Immature natural killer cell (primary cell): ENCODE measurements around the gene CCNL1. TPM values are rescaled to one million over a fixed set of nuclear protein-coding genes. Genes with fewer than 3 reads are reported as not detected.
"Not testable (repeated sequence)": the region's sequence is repeated elsewhere in the genome, so short reads cannot be mapped to it uniquely, and the experiment has no call there.

ENCODE experiments used
- DNase-seq, 3 donors: peaks; one replicate each; pipeline ENCODE4 v3.0.0; 2022; ENCODE audit warnings: mixed read lengths in 1 of 3
- H3K27ac Mint-ChIP-seq, 6 donors: one replicate each; pipeline ENCODE4 v1.8.0; 2020; ENCODE audit warnings: mixed read lengths in 6 of 6, mild to moderate bottlenecking in 5 of 6, inconsistent platforms in 4 of 6, moderate library complexity in 3 of 6
- H3K27me3 Mint-ChIP-seq, 3 donors: one replicate each; pipeline ENCODE4 v1.8.0; 2020 to 2021; ENCODE audit warnings: low read depth in 3 of 3, mild to moderate bottlenecking in 3 of 3, mixed read lengths in 3 of 3, moderate library complexity in 3 of 3, inconsistent platforms in 1 of 3
- H3K36me3 Mint-ChIP-seq, 3 donors: one replicate each; pipeline ENCODE4 v1.8.0; 2020; ENCODE audit warnings: mixed read lengths in 3 of 3, inconsistent platforms in 2 of 3, mild to moderate bottlenecking in 2 of 3
- H3K4me1 Mint-ChIP-seq, 2 donors: one replicate each; pipeline ENCODE4 v1.8.0; 2020; ENCODE audit warnings: inconsistent platforms in 2 of 2, mild to moderate bottlenecking in 2 of 2, mixed read lengths in 2 of 2, moderate library complexity in 1 of 2
- H3K4me3 Mint-ChIP-seq, 5 donors: one replicate each; pipeline ENCODE4 v1.8.0; 2020; ENCODE audit warnings: mild to moderate bottlenecking in 5 of 5, mixed read lengths in 5 of 5, inconsistent platforms in 3 of 5, moderate library complexity in 3 of 5
- H3K9me3 Mint-ChIP-seq, 6 donors: one replicate each; pipeline ENCODE4 v1.8.0; 2020; ENCODE audit warnings: mild to moderate bottlenecking in 6 of 6, mixed read lengths in 6 of 6, inconsistent platforms in 4 of 6, moderate library complexity in 3 of 6
- polyA plus RNA-seq, 3 donors: library from polyadenylated mRNA; unstranded; fragments of 300-500 nt; fragmentation: Illumina TruSeq; gene quantifications; one replicate each; pipeline ENCODE4 v1.2.3, GENCODE V29; 2021

Gene CCNL1
- polyA plus RNA-seq, 3 donors from 2014 or later = 35.3 to 87.6 (median 44.2) TPM

DNA sequence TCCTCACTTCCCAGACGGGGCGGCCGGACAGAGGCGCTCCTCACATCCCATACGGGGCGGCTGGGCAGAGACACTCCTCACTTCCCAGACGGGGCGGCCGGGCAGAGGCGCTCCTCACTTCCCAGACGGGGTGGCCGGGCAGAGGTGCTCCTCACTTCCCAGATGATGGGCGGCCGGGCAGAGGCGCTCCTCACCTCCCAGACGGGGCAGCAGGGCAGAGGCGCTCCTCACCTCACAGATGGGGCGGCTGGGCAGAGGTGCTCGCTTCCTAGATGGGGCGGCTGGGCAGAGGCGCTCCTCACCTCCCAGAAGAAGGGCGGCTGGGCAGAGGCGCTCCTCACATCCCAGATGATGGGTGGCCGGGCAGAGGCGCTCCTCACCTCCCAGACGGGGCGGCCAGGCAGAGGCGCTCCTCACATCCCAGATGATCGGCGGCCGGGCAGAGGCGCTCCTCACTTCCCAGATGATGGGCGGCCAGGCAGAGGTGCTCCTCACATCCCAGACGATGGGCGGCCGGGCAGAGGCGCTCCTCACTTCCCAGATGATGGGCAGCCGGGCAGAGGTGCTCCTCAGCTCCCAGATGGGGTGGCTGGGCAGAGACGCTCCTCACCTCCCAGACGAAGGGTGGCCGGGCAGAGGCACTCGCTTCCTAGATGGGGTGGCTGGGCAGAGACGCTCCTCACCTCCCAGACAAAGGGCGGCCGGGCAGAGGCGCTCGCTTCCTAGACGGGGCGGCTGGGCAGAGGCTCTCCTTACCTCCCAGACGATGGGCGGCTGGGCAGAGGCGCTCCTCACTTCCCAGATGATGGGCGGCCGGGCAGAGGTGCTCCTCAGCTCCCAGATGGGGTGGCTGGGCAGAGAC lies 18.8 kb upstream of the CCNL1 start:
- Mint-ChIP-seq H3K4me1 (peaks cover 27 to 53% of the 10 kb centered on the region in 2 donors), H3K27ac (peak overlapping the region in 1 of 6 donors; percentile 10), H3K27me3 (peaks cover 8 to 13% (median 13%) of the 10 kb centered on the region in 3 donors), H3K36me3 (peaks cover 11 to 36% (median 26%) of the 10 kb centered on the region in 3 donors)
- not testable (repeated sequence) for H3K4me3 Mint-ChIP-seq, DNase-seq, H3K9me3 Mint-ChIP-seq

DNA sequence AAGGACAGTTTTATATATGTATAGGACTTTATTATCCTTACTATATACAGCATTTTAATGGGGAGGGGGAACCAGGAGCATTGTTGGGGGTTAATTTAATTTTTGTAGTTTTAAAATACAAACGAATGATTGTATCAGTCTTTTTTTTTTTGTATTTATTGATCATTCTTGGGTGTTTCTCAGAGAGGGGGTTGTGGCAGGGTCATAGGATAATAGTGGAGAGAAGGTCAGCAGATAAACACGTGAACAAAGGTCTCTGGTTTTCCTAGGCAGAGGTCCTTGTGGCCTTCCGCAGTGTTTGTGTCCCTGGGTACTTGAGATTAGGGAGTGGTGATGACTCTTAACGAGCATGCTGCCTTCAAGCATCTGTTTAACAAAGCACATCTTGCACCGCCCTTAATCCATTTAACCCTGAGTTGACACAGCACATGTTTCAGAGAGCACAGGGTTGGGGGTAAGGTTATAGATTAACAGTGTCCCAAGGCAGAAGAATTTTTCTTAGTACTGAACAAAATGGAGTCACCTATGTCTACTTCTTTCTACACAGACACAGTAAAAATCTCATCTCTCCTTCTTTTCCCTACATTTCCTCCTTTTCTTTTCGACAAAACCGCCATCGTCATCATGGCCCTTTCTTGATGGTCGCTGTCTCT lies 18.0 kb upstream of the CCNL1 start:
- Mint-ChIP-seq H3K4me3 (peak overlapping the region in 1 of 5 donors; percentile 27), H3K27ac (peak overlapping the region in 3 of 6 donors; percentile 10 to 62 (median 16)), H3K36me3 (peaks cover 4 to 28% (median 19%) of the 10 kb centered on the region in 3 donors), H3K4me1 (peaks cover 27 to 55% of the 10 kb centered on the region in 2 donors), H3K27me3 (peaks cover 9 to 13% (median 13%) of the 10 kb centered on the region in 3 donors)
- not testable (repeated sequence) for H3K9me3 Mint-ChIP-seq, DNase-seq

DNA sequence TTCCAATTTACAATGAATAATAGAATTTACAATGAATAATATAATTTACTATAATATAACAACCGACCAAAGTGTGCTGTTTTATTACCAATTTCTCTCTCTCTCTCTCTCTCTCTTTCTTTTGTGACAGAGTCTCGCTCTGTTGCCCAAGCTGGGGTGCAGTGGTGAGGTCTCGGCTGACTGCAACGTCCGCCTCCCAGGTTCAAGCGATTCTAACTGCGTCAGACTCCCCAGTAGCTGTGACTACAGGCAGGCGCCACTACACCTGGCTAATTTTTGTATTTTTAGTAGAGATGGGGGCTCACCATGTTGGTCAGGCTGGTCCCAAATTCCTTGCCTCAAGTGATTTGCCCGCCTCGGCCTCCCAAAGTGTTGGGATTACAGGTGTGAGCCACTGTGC lies 17.0 kb upstream of the CCNL1 start:
- Mint-ChIP-seq H3K27me3 (peaks cover 10 to 13% (median 13%) of the 10 kb centered on the region in 3 donors), H3K4me1 (peaks cover 27 to 52% of the 10 kb centered on the region in 2 donors), H3K9me3 (no peaks in the 10 kb centered on the region), H3K27ac (peak overlapping the region in 4 of 6 donors; percentile 16 to 100 (median 83)), H3K4me3 (peak overlapping the region in 3 of 5 donors; percentile 30 to 54 (median 50)), H3K36me3 (peaks cover 0 to 22% (median 14%) of the 10 kb centered on the region in 3 donors)
- no peak for DNase-seq

DNA sequence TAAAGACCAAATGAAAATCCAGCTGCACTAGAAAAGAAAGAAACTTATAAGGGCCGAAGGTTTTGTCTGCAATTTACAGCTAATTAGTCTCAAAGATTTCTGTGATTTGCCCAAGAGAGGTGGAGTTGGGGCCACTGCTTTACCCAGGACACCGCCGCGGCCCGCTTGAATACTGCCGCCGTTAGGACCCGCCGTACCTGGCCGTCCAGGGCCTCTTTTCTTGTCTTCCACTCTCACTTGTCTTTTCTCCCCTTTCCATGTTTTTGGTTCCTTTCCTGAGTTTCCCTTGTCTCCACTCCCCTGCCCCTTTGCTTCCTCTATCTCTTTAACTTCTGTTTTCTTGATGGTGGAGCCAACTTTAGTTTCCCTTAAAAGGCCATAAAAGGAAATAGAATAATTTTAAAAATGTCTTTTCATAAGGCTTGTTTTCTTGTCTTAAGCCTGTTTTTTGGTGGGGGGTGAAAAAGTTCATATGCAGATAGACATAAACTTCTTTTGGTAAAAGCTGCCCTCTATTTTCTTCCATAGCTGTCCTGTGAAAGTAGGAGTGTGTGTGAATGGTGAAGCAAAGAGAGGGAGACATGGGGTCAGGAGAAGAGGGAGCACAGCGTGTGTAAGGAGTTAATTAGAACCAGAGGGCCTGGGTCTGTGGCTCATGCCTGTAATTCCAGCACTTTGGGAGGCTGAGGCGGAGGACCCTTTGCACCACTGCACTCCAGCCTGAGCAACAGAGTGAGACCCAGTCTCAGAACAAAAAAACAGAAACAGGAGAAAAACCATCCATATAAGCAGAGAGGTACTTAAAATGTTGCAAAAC lies 16.0 kb upstream of the CCNL1 start:
- Mint-ChIP-seq H3K4me3 (peak overlapping the region; percentile 90 to 95 (median 91)), H3K27me3 (peaks cover 10 to 14% (median 13%) of the 10 kb centered on the region in 3 donors), H3K4me1 (peaks cover 27 to 52% of the 10 kb centered on the region in 2 donors), H3K9me3 (no peaks in the 10 kb centered on the region), H3K36me3 (peaks cover 0 to 19% (median 14%) of the 10 kb centered on the region in 3 donors), H3K27ac (peak overlapping the region; percentile 97 to 100 (median 98))
- DNase-seq = no peak

DNA sequence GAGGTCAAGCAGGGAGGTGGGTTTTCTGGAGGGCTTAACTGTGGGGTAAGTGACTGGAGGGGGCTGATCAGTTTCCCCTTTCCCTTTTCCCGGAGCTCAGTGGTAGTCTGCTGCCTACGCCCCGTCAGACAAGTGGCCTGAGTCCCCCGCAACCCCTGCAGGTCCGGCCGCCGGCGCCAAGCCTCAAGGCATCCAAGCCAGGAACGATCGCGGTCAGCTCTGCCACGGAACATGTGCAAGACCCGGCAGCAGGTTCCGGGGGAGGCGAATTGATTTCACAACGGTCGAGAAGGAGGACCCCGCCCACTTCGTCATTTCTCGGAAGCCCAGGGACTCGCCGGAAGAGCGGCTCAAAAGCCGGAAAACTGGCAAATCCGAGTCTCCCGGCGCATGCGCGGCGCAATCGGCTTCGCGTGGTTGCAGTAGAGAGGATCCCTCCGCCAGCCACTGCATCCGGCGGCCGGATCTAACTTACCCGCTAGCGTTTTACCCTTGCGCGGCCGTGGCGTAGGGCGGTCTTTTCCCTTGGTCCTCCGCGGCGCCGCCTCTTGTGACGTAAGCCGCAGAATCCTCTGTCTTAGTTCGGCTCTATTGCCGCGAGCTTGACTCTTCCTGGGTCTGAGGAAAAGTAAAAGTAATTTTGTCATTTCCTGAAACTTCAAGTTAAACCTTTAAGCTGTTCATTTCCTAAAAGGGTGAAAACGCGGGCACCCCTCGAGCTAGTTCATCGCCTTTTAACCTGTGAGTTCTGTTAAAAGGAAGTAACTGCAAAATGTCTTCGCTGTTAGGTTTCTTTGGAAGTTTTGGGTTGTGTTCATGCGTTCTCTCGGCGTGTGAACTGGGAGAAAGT lies 14.9 kb upstream of the CCNL1 start:
- peaks cover 0 to 11% (median 11%) of the 10 kb centered on the region in 3 donors for H3K36me3 Mint-ChIP-seq
- peaks cover 27 to 47% of the 10 kb centered on the region in 2 donors for H3K4me1 Mint-ChIP-seq
- H3K4me3 Mint-ChIP-seq = peak overlapping the region; percentile 90 to 95 (median 91)
- DNase-seq = peak; percentile 98 to 99 (median 99)
- no peaks in the 10 kb centered on the region for H3K9me3 Mint-ChIP-seq
- H3K27me3 Mint-ChIP-seq = peaks cover 10 to 14% (median 13%) of the 10 kb centered on the region in 3 donors
- H3K27ac Mint-ChIP-seq = peak overlapping the region; percentile 97 to 100 (median 98)

DNA sequence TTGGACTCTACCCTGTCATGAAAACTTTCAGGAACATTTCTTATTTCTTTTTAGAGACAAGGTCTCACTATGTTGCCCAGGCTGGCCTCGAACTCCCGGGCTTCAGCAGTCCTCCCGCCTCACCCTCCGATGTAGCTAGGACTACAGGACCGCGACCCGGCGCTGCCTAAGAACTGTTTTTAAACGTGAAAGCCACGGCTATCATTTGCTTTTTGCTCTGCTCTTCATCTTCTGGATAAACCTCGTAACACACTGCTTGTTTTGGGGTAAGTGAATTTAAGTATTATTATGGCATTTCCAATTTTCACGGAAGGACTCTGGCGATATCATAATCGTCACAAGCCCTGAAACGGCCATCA lies 14.3 kb upstream of the CCNL1 start:
- H3K4me3 Mint-ChIP-seq = peak overlapping the region; percentile 90 to 95 (median 91)
- H3K4me1 Mint-ChIP-seq = peaks cover 27 to 43% of the 10 kb centered on the region in 2 donors
- H3K9me3 Mint-ChIP-seq = no peaks in the 10 kb centered on the region
- H3K27ac Mint-ChIP-seq = peak overlapping the region; percentile 97 to 100 (median 98)
- peaks cover 10 to 14% (median 13%) of the 10 kb centered on the region in 3 donors for H3K27me3 Mint-ChIP-seq
- H3K36me3 Mint-ChIP-seq = peaks cover 0 to 9% (median 8%) of the 10 kb centered on the region in 3 donors
- DNase-seq = no peak

DNA sequence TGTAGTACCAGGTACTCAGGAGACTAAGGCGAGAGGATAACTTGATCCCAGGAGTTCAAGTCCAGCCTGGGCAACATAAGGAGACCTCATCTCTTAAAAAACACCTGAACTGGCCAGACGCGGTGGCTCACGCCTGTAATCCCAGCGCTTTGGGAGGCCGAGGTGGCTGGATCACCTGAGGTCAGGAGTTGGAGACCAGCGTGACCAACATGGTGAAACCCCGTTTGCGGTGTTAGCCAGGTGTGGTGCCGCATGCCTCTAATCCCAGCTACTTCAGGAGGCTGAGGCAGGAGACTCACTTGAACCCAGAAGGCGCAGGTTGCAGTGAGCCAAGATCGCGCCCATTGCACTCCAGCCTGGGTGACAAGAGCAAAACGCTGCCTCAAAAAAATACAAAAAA lies 13.4 kb upstream of the CCNL1 start:
- Mint-ChIP-seq H3K4me1 (peaks cover 27 to 43% of the 10 kb centered on the region in 2 donors), H3K4me3 (peak overlapping the region in 4 of 5 donors; percentile 10 to 49 (median 18)), H3K27ac (peak overlapping the region in 4 of 6 donors; percentile 70 to 98 (median 82)), H3K27me3 (peaks cover 10 to 14% (median 13%) of the 10 kb centered on the region in 3 donors)
- not testable (repeated sequence) for H3K36me3 Mint-ChIP-seq, DNase-seq, H3K9me3 Mint-ChIP-seq

DNA sequence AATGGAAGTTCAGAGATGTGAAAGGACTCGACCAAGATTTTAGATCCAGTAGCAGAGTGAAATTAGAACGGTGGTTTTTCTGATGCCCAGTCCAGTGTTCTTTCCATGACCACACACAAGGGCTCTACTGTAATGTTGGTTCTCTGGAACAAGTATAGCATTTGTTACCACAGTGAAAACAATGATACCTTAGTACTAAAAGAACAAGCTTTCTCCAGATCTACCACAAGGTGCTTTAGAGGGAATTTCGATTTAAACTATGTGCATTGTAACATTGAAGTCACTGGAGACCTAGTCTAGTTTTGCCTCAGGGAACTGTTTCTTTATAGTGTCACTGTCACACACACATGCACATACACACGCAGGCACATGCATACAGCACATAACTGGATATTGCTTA lies 12.8 kb upstream of the CCNL1 start:
- DNase-seq = no peak
- Mint-ChIP-seq H3K27ac (peak overlapping the region; percentile 12 to 98 (median 74)), H3K36me3 (peaks cover 0 to 7% (median 3%) of the 10 kb centered on the region in 3 donors), H3K4me3 (peak overlapping the region; percentile 11 to 49 (median 25)), H3K27me3 (peaks cover 10 to 16% (median 13%) of the 10 kb centered on the region in 3 donors), H3K9me3 (no peaks in the 10 kb centered on the region), H3K4me1 (peaks cover 26 to 42% of the 10 kb centered on the region in 2 donors)

DNA sequence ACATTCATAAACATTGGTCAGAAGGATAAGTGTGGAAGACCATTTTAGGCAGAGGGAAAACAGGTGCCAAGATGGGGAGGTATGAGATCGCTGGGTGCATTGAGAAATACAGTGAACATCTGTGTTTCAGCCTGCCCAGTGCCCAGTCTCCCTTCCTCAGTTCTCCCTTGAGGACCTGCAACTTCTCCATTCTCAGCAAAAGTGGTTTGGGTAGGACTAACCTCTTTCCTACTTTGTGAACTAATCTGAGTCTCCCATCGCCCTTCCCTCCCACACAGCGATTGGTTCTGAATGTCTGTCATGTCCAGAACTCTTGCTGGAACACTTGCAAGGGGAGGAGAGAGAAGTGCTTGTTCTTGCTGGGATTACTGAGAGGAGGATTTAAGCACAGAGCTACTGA lies 10.9 kb upstream of the CCNL1 start:
- Mint-ChIP-seq H3K27ac (peak overlapping the region in 3 of 6 donors; percentile 8 to 54 (median 14)), H3K4me1 (peaks cover 12 to 24% of the 10 kb centered on the region in 2 donors), H3K36me3 (peaks cover 0 to 4% (median 0%) of the 10 kb centered on the region in 3 donors), H3K4me3 (no peak overlapping the region), H3K27me3 (peaks cover 10 to 15% (median 12%) of the 10 kb centered on the region in 3 donors), H3K9me3 (no peaks in the 10 kb centered on the region)
- no peak for DNase-seq

DNA sequence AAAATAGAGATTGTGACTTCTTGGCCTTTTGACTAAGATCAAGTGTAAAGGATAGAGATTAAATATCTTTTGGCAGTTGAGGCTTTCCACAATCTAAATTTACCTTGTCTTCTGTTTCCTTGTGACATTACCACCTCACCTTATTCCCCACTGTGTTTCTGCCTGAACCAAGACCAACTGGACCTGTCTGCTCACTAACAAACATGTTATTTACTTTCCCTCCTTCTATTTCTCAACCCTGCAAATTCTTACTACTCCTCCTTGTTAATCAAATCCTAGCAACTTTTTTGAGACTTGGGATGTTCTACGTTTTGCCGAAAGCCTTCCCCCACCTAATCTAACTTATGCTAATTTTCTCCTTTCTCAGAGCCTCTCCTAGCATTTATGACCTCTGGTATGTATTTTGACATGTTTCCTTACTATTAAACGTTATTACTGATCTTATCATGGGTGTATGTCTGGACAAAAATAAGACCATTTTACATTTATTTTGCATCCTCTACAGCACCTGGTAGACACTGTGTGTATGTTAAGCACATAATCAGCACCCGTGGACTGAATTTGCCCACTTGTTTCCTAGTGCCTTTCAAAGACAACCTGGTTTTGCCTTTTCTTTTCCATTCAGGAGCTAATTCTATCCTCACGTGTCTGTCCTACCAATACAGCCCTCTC lies 7.6 kb upstream of the CCNL1 start:
- Mint-ChIP-seq H3K9me3 (no peaks in the 10 kb centered on the region), H3K27ac (no peak overlapping the region), H3K36me3 (peaks cover 0 to 4% (median 0%) of the 10 kb centered on the region in 3 donors), H3K27me3 (peaks cover 0 to 5% (median 0%) of the 10 kb centered on the region in 3 donors), H3K4me1 (no peaks in the 10 kb centered on the region), H3K4me3 (no peak overlapping the region)
- no peak for DNase-seq

DNA sequence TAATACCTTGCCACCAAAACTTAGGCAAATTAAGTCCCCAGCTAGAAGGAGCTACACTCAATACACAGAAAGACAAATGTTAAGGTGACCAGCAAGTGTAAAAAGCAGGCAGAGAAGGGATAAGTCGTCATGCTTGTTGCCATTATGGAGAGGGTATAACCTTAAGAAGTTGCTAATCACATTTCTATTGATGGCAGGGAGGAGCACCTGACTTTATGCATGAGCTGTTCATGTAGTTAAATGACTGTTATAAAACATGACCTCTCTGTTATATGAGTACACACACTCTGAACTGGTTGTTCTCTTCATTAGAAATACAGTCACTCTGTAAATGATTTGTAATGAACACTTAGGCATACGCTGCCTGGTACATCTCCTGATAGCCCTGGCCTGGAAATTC lies 6.6 kb upstream of the CCNL1 start:
- H3K9me3 Mint-ChIP-seq = no peaks in the 10 kb centered on the region
- no peak for DNase-seq
- peaks cover 0 to 4% (median 0%) of the 10 kb centered on the region in 3 donors for H3K36me3 Mint-ChIP-seq
- H3K27ac Mint-ChIP-seq = no peak overlapping the region
- peaks cover 1 to 2% of the 10 kb centered on the region in 2 donors for H3K4me1 Mint-ChIP-seq
- peaks cover 0 to 5% (median 0%) of the 10 kb centered on the region in 3 donors for H3K27me3 Mint-ChIP-seq
- no peak overlapping the region for H3K4me3 Mint-ChIP-seq

DNA sequence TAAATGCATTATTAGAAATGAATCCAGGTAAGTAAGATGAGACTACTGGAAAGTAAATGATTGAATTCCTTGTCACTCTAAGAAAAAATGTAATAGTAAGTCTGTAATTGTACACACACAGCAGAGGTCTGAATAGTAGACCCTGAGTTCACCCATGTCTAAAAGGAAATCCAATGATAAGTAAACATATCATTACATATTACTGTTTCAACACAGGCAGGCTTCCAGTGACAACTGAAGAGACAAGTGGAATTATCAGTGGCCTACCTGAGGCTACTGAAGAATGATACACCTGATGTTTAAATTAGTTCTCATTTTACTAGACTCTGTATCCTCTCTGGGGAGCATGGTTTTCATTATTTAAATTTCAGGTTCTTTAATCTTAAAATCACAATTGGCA lies 6.2 kb upstream of the CCNL1 start:
- no peak overlapping the region for H3K27ac Mint-ChIP-seq
- no peak overlapping the region for H3K4me3 Mint-ChIP-seq

More for the DNA sequence above, 6.2 kb upstream of the CCNL1 start:
- Mint-ChIP-seq H3K4me1 (peaks cover 5 to 6% of the 10 kb centered on the region in 2 donors), H3K9me3 (no peaks in the 10 kb centered on the region), H3K27me3 (peaks cover 0 to 5% (median 0%) of the 10 kb centered on the region in 3 donors), H3K36me3 (peaks cover 0 to 4% (median 0%) of the 10 kb centered on the region in 3 donors)
- no peak for DNase-seq
